Measurements from ENCODE around the gene BPNT1.
"Not testable (repeated sequence)": the region's sequence is repeated elsewhere in the genome, so short reads cannot be mapped to it uniquely, and the experiment has no call there.

BPNT1 gene

GRCh38 chr1:220076861-220077762 lies 12.5 kb downstream of the BPNT1 start:
- DNase-seq: no peak

DNA sequence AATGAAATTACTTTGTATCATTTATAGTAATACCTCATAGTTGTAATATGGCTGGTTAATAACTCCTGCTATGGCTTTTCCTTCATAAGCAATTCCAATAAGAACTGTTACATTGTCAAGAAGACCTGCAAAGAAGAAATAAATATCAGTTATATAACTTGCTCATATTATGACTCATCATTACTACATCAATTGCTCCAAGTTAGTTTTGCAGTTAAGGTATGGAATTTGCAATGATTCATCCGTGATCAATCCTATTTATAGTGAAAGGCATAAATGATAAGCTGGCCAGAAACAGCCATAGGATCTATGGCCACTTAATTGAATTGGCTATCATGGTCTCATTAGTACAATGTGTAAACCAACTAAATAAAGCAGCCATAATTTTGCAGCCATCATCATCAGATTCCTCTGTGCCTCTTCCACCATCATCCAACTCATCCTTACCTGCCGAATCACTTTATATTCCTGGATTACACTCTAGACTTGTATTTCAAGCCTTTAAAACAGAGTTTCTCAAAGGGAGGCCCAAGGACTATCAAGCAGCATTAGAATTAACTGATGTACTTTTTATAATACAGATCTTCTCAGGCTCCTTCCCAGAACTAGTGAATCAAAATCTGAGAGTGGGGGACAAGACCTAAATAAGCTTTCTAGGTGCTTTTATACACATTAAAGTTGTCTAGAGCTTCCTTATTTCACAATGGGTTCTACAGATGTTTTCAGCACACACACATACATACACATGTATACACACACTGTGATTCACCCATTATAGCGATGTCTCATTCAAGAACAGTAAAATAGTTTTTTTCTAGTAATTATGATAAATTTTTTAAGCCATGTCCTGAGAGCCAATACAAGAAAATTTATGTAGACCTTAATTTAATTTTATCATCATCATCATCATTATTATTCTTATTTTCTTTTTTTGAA lies 22.1 kb downstream of the BPNT1 start:
- no peak for DNase-seq

GRCh38 chr1:220062629-220063028 lies 27.0 kb downstream of the BPNT1 start:
- DNase-seq: no peak

DNA sequence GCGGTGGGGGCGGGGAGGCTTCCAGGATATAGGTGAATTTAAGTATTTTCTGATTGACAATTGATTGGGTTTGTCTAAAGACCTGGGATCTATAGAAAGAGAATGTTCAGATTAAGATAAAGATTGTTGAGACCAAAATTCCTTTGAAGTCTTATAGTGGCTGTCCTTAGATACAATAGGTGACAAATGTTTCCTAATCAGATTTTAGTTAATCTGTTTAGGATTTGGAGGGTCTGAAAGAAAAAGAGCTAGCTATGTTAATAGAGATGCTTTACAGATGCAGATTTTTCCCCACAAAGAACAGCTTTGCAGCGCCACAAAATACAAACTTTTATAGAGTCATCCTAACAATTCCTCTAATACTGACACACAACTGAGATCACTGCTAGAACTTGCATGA lies 28.7 kb downstream of the BPNT1 start:
- no peak for DNase-seq

DNA sequence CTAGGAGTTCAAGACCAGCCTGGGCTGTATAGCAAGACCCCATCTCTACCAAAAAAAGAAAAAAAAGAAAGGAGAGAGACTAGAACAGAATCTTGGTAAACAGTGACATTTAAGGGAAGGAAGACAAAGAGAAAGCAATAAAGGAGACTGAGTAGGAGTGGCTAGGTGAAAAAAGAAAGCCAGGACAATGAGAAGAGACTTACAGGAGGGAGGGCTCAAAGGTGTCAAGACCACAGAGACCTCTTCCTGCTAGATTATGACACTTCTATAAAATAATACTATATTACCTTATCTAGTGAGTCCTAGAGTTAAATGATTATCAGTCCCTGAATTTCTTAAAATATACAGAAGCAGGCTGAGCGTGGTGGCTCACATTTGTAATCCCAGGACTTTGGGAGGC lies 33.2 kb downstream of the BPNT1 start:
- no peak for DNase-seq

- DNase-seq: peak; percentile 65 to 92
Measured at GRCh38 chr1:220046052-220046930, 43.3 kb downstream of the BPNT1 start, which contains the start of gene EPRS1. Gene EPRS1 (minus strand): TSS chr1:220046505. CDS start chr1:220046388, 117 bp downstream.

DNA sequence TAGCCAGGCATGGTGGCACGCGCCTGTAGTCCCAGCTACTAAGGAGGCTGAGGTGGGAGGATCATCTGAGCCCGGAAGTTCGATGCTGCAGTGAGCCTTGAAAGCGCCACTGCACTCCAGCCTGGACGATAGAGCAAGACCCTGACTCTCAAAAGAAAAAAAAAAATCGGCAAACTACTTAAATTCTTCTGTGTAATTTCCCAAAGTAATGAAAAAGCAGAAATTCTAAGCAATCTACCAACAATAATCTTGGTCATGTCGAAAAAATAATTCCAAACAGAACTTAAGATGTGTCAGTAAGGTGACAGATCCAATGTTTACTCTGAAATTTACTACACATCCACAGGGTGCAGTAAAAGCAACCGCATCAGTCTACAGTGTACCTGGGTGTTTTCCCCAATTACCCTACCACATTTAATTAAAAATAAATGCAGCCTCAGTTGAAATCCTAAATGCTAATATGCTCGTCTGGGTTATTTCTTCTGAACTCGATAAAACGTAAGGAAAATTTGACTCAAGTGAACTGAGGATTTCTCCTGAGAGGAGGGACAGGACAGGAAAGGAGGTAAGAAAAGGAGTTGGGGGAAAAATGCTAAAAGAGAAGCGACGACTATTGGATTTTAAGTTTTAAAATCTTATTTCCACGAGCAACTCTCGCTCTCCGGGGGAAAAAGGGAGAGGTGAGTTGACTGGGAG lies 44.1 kb downstream of the BPNT1 start:
- DNase-seq: no peak

DNA sequence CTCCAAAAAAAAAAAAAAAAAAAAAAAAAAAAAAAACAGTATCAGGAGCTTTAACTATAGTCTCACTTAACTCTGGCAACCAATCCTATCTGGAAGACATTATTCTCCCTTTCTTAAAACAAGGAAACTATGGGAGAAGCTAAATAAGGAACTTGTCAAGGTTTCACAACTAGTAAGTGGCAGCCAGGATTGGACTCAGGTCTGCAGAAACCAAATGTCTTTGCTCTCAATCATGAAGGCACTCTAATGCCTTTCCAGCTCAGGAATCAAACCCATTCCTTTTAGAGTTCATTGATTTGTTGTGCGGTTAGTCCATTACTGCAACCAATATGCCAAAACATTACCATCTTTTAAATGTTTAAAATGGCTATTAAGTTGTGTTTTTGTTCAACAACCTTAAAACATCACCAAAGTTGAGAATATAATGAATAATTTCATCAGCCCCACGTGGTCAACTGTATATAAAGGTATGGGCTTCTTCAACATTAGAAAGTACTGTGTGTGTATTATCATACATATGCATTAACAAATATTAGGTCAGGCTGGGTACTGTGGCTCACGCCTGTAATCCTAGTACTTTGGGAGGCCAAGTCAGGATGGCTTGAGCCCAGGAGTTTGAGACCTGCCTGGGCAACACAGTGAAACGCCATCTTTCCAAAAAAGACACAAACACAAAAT lies 44.8 kb downstream of the BPNT1 start:
- DNase-seq: no peak

DNA sequence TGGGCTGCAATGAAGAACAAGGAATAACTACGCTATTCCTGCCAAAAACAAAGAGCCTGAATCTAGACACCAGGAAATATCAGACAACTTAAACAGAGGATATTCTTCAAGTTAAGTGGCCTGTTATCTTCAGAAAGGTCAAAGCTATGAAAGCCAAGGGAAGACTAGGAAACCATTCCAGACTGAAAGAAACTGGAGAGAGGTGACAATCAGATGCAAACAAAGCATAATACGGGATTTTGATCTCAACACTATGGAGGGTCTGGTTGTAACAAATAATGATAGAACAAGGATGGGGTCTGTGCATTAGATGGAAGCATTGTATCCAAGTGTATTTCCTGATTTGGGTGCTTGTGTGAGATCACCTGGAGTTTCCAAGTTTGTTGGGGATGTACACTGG lies 45.9 kb downstream of the BPNT1 start:
- DNase-seq: no peak

- no peak for DNase-seq
Measured at GRCh38 chr1:220040028-220040596, 49.5 kb downstream of the BPNT1 start.

DNA sequence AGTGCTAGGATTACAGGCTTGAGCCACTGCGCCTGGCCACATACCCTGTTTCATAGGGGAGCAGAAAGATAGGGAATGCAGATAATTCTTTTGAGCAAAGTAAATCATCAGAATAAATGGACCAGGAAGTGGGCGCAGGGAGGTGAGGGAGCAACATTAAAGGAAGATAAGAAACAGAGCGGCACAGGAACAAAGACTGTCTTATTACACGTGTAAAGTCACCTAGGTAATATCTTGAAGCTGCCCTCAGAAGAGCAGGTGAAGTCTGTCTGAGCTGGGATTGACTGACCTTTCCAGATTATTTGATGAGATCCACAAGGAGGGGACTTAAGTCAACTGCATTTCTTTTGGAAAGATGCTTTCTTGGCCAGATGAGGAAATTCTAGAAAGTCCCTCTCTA lies 50.9 kb downstream of the BPNT1 start:
- DNase-seq: no peak

DNA sequence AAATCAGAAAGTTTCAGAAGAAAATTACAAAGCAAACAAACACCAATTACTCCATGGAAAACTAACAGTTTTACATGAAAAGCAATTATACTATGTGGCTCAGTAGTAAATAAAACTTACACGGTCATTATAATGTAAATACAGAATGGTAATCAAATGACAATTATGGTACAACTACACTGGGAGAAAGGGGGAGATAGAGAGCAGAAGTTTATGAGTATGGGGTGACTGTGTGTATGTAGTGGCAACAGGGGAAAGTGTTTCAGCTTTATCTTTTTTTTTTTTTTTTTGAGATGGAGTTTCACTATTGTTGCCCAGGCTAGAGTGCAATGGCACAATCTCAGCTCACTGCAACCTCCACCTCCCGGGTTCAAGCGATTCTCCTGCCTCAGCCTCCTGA lies 51.8 kb downstream of the BPNT1 start:
- not testable (repeated sequence) for DNase-seq

DNA sequence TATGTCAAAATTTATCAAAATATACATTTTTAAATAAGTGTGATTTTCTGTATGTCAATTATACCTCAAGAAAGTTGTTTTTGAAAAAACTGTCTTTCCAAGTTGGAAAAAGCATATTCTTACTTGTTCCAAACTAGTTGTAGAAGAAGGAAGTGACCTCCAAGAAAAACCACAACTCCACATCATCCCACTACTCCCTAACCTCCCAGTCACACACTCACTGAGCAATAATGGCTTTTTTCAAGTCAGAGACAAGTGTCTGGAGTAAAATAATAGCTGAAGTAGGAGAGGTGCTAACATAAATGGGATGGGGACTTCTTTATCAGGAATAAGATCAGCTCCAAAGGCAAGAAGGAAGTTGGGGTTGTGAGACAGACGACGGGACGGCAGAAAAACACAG lies 56.7 kb downstream of the BPNT1 start:
- DNase-seq: no peak

DNA sequence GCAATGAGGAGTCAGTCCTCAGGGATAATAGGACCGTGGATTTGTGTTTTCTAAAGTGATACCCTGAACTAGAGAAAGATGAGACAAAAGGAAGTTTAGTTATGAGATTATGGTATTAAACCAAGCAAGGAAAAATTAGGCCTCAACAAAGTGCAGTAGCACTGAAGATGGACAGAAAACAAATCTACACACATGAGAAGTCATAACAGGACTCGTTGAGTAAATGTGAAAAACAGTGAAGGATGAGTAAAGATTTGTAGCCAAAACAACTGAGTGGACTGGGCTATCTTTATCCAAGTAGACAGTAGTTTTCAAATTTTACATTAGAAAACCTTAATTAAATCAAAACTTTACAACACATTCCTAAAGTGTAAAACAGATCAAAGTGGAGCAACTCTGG lies 58.3 kb downstream of the BPNT1 start:
- no peak for DNase-seq

GRCh38 chr1:220028346-220028895 lies 61.2 kb downstream of the BPNT1 start:
- DNase-seq: no peak

DNA sequence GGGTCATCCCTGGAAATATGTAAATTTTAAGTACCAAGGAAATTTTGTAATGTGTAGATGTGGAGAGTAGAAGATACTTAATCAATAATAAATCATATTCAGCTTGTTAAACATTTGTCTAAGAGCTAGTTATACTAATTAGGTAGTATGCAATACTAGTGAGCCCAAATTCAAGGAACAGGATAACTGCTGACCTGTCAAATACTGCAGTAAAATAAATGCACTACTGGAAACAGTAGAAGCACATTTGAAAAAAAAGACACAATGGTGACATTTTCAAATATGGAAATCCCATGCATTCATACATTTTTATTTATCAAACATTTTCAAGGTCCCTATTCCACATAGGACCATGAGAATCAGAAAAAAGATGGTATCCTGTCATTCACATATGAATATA lies 70.5 kb downstream of the BPNT1 start:
- DNase-seq: no peak

DNA sequence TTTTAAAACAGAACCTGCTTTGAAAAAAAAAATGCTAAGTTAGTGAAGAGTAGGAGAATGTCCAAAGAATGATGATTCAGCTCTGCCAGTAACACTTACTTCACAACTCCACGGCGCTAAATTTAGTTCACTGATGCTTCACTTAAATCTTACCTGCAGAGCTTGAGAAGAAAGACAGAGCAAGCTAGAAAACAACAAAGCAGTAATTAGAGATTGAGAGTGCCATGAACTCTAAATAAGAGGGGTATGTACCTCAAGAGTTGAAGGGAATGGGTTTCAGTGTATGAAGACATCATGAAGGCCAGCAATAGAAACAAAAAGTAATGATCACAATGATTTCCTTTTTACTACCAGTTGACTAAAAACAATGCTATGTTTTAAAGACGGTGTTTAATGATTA lies 76.1 kb downstream of the BPNT1 start:
- no peak for DNase-seq

GRCh38 chr1:220012259-220012658 lies 77.3 kb downstream of the BPNT1 start:
- no peak for DNase-seq

DNA sequence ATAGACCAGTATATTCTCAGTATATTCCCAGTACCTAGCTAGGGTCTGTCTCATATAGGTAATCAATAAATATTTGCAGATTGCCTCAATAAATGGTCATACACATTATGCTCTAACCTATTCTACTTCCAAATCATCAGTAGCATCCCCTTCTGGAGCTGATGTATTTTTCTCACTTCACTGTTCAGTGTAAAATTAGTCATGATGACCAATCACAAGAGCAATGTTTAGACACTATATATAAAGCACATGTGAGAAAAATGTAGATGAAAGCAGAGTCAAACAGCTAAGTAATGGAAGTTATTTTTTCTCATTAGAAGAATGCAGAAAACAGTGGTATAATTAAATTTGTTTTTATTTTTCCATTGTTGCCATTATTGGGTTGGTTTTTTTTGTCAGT lies 78.0 kb downstream of the BPNT1 start:
- no peak for DNase-seq

Measured in cerebellar nuclear complex (tissue), 1 donor.